Measurements from ENCODE around the gene NAXD. TPM values are rescaled to one million over a fixed set of nuclear protein-coding genes. Genes with fewer than 3 reads are reported as not detected.
"Not testable (repeated sequence)": the region's sequence is repeated elsewhere in the genome, so short reads cannot be mapped to it uniquely, and the experiment has no call there.

The NAXD gene
- polyA plus RNA-seq, 3 donors: 22.0 to 28.8 (median 22.8) TPM

DNA sequence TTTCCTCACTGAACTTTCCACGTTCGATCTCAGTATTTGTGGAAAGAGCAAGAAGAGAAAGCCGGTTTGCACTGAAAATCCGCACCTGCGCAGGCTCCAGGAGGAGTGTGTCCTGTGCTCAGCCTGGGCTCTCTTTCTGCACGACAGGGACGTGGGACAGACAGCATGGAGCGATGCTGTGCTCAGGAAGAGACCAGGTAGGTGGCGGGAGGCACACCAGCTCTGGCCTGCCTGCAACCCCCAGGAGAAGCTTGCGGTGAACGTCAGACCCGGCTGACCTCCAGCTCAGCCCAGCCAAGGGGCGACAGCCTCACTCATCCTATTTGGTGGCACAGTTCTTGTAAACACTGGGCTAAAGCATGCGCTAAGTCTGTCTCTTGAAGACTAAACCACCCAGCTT is 35.9 kb downstream of the NAXD start:
- H3K27ac ChIP-seq (ENCODE audit: low read depth, low read length): no peak overlapping the region
- WGBS, 3 donors: 88 to 92% (median 89%) methylated on average over 14 of the region's 14 CpGs

DNA sequence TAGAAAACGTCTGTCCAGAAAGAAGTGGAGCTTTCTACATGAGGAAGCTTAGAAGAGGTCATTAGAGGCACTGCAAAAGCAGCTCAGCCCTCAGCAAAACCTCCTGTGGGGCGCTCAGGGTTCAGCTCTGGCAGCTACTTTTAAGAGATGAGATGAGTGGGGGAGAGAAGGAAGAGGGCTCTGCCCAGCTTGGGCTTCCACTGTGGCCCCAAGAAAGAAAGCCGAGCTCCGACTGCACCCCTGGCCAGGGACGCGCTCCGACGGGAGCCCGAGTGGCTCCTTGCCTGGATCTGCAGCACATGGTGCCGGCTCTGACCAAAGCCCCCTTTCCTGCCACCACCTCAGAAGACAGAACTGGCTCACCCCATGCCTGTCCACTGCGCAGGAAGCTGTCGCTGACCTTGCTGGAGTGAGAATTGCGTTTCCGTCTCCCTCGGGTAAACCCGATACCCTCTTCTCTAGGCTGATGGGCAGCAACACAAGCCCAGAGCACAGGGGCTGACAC is 36.4 kb downstream of the NAXD start:
- WGBS, 3 donors: 90 to 94% (median 93%) methylated on average over 16 of the region's 16 CpGs
- no peak overlapping the region for H3K27ac ChIP-seq (ENCODE audit: low read depth, low read length)

DNA sequence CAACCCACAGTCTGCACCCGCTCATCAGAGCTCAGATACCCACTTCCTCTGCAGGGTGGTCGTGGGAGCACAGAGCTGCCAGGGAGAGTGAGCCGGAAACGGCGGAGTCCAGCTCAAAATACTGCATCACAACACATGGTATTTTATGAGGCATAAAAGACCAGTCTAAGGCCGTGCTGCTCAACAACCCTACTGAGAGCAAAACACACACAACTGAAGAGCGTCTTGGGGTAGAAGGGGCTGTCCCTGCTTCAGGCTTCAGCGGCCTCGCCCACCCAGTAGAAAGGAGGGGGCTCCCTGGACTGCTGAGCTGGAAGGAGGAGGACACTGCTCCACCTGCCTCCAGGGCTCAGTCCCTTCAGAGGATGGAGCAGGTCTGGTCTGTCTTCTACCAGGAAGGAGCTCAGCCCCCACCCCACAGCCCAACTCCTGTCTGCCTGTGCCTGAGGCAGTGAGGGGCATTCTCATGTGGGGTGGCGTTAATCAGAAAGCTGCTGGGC is 36.9 kb downstream of the NAXD start:
- 90 to 92% (median 91%) methylated on average over 10 of the region's 10 CpGs for WGBS, 3 donors
- H3K27ac ChIP-seq (ENCODE audit: low read depth, low read length): no peak overlapping the region

GRCh38 chr13:110652764-110653163 is 37.4 kb downstream of the NAXD start:
- no peak overlapping the region for H3K27ac ChIP-seq (ENCODE audit: low read depth, low read length)
- 83 to 88% (median 85%) methylated on average over 10 of the region's 10 CpGs for WGBS, 3 donors

DNA sequence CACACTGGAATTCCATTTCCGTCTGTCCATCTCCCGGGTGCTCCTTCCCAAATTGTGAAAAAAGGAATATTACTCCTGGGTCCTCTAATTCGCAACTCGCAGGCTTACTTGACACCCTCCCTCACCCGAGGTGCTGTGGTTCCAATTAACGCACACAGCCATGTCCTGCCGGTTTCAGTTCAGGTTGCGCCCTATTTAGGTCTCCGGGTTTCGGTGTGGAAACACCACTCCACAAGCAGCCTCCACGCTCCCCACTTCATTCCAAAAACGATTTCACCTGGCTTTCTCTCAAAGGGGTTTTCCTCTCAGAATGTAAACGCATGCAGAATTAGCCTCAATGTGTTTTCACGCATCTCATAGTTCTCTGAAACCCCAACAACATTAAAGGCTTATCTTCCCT is 37.9 kb downstream of the NAXD start:
- no peak overlapping the region for H3K27ac ChIP-seq (ENCODE audit: low read depth, low read length)
- 82 to 92% (median 89%) methylated on average over 14 of the region's 14 CpGs for WGBS, 3 donors

- 92 to 97% (median 94%) methylated on average over 14 of the region's 14 CpGs for WGBS, 3 donors
- H3K27ac ChIP-seq (ENCODE audit: low read depth, low read length): no peak overlapping the region
Measured at GRCh38 chr13:110653851-110654250, 38.5 kb downstream of the NAXD start.

GRCh38 chr13:110657196-110657595 is 41.9 kb downstream of the NAXD start:
- 94 to 97% (median 96%) methylated on average over 7 of the region's 7 CpGs for WGBS, 3 donors
- H3K27ac ChIP-seq (ENCODE audit: low read depth, low read length): no peak overlapping the region

GRCh38 chr13:110658218-110658911 is 43.0 kb downstream of the NAXD start:
- not testable (repeated sequence) for H3K27ac ChIP-seq (ENCODE audit: low read depth, low read length)
- 66 to 91% (median 71%) methylated on average over 6 of the region's 6 CpGs for WGBS, 3 donors

DNA sequence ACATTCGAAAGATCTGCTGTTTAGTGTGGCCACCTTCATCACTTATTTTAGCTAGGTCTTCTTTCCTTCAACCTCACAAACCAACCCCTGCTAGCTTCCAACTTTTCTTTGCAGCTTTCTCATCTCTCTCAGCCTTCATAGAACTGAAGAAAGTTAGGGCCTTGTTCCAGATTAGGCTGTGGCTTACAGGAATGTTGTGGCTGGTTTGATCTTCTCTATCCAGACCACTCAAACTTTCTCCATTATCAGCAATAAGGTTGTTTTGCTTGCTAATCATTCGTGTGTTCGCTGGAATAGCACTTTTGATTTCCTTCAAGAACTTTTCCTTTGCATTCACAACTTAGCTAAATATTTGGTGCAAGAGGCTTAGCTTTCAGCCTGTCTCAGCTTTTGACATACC is 45.9 kb downstream of the NAXD start:
- WGBS, 3 donors: 96 to 97% (median 96%) methylated on average over 3 of the region's 3 CpGs
- no peak overlapping the region for H3K27ac ChIP-seq (ENCODE audit: low read depth, low read length)

- no peak overlapping the region for H3K27ac ChIP-seq (ENCODE audit: low read depth, low read length)
- 97 to 98% (median 97%) methylated on average over 25 of the region's 25 CpGs for WGBS, 3 donors
Measured at GRCh38 chr13:110662091-110662490, 46.7 kb downstream of the NAXD start.

GRCh38 chr13:110662777-110663443 is 47.6 kb downstream of the NAXD start:
- no peak overlapping the region for H3K27ac ChIP-seq (ENCODE audit: low read depth, low read length)
- 96 to 98% (median 96%) methylated on average over 16 of the region's 16 CpGs for WGBS, 3 donors

- 79 to 81% (median 80%) methylated on average over 7 of the region's 7 CpGs for WGBS, 3 donors
- H3K27ac ChIP-seq (ENCODE audit: low read depth, low read length): no peak overlapping the region
Measured at GRCh38 chr13:110663491-110663890, 48.1 kb downstream of the NAXD start.

GRCh38 chr13:110664041-110664440 is 48.7 kb downstream of the NAXD start:
- WGBS, 3 donors: 85 to 93% (median 88%) methylated on average over 7 of the region's 7 CpGs
- H3K27ac ChIP-seq (ENCODE audit: low read depth, low read length): no peak overlapping the region

DNA sequence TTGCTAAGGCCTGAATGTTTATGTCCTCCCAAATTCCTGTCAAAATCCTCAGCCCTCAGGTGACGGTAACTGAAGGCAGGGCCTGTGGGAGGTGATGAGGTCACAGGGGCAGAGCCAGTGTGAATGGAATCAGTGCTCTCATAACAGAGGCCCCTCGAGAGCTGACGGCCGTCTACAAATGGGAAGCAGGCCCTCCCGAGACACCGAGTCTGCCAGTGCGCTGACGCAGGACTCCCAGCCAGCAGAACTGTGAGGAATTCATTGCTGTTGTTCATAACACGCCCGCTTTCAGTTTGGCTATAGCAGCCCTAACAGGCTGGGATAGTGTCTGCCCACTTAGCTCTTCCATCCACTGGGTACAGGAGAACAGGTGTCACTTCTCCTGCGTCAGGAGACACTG is 49.3 kb downstream of the NAXD start:
- no peak overlapping the region for H3K27ac ChIP-seq (ENCODE audit: low read depth, low read length)
- 81 to 90% (median 89%) methylated on average over 11 of the region's 11 CpGs for WGBS, 3 donors

DNA sequence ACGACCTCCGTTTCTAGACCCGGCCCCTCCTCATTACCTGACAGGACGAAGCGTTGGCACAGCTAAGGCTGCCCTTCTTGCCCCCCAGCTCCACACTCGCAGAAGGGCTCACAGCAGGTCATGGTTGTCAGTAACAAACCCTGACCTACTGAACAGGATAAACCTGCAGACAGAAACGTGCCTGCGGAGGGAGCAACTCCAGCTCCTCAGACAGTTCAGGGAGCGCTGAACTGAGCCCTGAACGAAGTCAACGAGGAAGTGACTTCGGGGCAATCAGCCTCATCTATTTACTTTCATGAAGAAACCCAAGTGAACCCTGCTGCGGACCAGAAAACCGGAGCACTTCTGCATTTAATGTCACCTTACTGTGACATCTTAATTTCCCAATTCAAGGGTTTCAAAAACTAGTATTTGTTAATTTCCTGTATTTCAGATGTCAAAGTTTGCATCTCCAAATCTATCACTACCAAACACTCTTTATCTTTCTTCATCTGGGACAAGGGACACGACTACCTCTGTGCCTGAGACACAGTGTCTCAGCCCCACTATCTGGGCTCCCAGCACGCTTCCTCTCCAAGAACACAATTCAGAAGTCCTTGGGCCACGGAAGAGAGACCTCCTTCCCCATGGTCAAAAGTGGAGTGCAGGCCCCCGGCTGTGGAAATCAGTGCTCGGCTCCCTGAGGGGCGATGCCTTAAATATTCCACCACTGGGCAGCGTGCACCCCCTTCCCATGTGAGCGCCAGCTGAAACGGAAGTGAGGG is 50.3 kb downstream of the NAXD start:
- H3K27ac ChIP-seq (ENCODE audit: low read depth, low read length): no peak overlapping the region
- 69 to 91% (median 76%) methylated on average over 23 of the region's 23 CpGs for WGBS, 3 donors

DNA sequence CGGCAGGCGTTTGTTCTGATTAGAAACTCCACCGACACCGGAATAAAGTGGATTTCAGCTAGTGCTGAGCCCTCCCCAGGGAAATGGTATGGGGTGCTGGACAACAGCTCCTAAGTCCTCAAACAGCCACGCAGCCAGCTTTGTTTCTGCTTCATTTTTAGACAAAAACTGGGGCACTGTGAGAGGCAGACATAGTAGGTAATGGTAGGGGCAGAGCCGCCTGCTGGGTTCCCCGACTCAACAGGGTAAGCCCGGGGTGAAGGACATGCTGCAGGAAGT is 50.8 kb downstream of the NAXD start:
- 72 to 94% (median 79%) methylated on average over 8 of the region's 8 CpGs for WGBS, 3 donors
- no peak overlapping the region for H3K27ac ChIP-seq (ENCODE audit: low read depth, low read length)

- WGBS, 3 donors: 90 to 92% (median 92%) methylated on average over 9 of the region's 9 CpGs
- no peak overlapping the region for H3K27ac ChIP-seq (ENCODE audit: low read depth, low read length)
Measured at GRCh38 chr13:110669036-110669435, 53.7 kb downstream of the NAXD start.

DNA sequence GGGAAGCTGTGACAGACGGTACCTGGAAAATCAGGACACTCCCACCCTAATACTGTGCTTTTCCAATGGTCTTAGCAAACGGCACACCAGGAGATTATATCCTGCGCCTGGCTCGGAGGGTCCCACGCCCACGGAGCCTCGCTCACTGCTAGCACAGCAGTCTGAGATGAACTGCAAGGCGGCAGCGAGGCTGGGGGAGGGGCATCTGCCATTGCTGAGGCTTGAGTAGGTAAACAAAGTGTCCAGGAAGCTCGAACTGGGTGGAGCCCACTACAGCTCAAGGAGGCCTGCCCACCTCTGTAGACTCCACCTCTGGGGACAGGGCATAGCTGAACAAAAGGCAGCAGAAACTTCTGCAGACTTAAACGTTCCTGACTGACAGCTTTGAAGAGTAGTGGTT is 54.5 kb downstream of the NAXD start:
- not testable (repeated sequence) for H3K27ac ChIP-seq (ENCODE audit: low read depth, low read length)
- WGBS, 3 donors: 95 to 98% (median 97%) methylated on average over 11 of the region's 11 CpGs

Measured in adipose tissue (tissue), 3 donors.